ENCODE data around the gene DOCK11. TPM values are rescaled to one million over a fixed set of nuclear protein-coding genes. Genes with fewer than 3 reads are reported as not detected.

DOCK11 gene
- polyA plus RNA-seq, 3 donors, result 20.8 to 39.7 (median 34.8) TPM

- Mint-ChIP-seq H3K27ac (no peak overlapping the region), H3K27me3 (ENCODE audit: low read depth in 3 of 3) (peaks cover 0 to 6% (median 0%) of the 10 kb centered on the region in 3 donors), H3K36me3 (peaks cover 24 to 53% of the 10 kb centered on the region in 2 donors), H3K4me3 (no peak overlapping the region), H3K9me3 (no peaks in the 10 kb centered on the region), H3K4me1 (peaks cover 8% of the 10 kb centered on the region)
- TF ChIP-seq CTCF (IDR thresholded peaks at IDR 0.05), result no peak
- no peak for DNase-seq
- Histone ChIP-seq H4K20me1 (ENCODE audit: insufficient read depth, low read length) (peaks cover 17% of the 10 kb centered on the region), H3K9me3 (replicated peaks in 1 of 2; ENCODE audit: control insufficient read depth in 1 of 2, insufficient read depth in 1 of 2, low read length in 2 of 2) (no peaks in the 10 kb centered on the region), H3K27me3 (ENCODE audit: control insufficient read depth in 2 of 2, insufficient read depth in 2 of 2, low read length in 2 of 2) (no peaks in the 10 kb centered on the region), H3K4me2 (replicated peaks; ENCODE audit: extremely low read depth, low read length, poor library complexity, severe bottlenecking) (no peak overlapping the region), H2AFZ (ENCODE audit: insufficient read depth, low read depth, low read length, poor library complexity, severe bottlenecking) (no peak overlapping the region), H3K9ac (ENCODE audit: insufficient read depth, low read length, poor library complexity, severe bottlenecking) (no peak overlapping the region), H3K79me2 (ENCODE audit: insufficient read depth, low read length) (no peaks in the 10 kb centered on the region), H3K27ac (ENCODE audit: low read depth in 1 of 2, low read length in 2 of 2) (no peak overlapping the region), H3K4me1 (ENCODE audit: control insufficient read depth in 1 of 2, insufficient read depth in 2 of 2, low read length in 2 of 2) (peaks cover 4 to 12% of the 10 kb centered on the region in 2 donors), H3K36me3 (replicated peaks in 1 of 2; ENCODE audit: control insufficient read depth in 1 of 2, insufficient read depth in 2 of 2, low read length in 2 of 2) (peaks cover 54 to 84% of the 10 kb centered on the region in 2 donors), H3K4me3 (replicated peaks in 1 of 3; ENCODE audit: low read depth in 2 of 3, low read length in 3 of 3) (no peak overlapping the region)
- intact Hi-C loops (cut with micrococcal nuclease), result no loop called here
- no CpG with 5 or more reads among the region's 4 CpGs for WGBS (ENCODE audit: insufficient coverage)
These were observed 130.7 kb downstream of the DOCK11 start for GRCh38 chrX:118626346-118626745.

DNA sequence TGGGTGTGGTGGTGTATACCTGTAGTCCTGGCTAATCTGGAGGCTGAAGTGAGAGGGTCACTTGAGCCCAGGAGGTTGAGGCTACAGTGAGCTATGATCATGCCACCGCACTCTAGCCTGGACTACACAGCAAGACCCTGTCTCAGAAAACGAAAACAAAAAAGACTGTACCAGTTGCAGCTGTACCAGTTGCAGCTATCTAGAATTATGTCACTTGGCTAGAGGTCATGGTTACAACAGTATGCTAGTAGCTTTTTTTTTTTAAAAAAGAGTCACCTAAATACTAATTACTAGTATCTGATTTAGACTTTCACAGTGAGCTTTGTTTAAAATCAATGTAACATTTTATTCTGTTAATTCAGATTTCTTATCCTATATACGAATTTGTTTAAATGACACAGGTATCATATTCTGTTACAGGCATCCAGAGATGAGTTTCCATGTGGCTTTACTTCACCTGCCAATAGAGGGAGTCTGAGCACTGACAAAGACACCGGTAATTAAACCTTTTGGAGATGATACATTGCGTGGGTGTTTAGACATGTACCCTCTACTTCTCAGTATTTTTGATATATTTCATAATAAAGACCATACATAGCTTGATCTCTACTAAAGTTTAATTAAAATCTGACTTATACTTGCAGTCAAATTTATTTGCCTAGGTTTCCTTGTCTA is 131.6 kb downstream of the DOCK11 start:
- H3K27me3 Mint-ChIP-seq (ENCODE audit: low read depth in 3 of 3), result peaks cover 0 to 6% (median 0%) of the 10 kb centered on the region in 3 donors
- DNase-seq, result no peak
- Histone ChIP-seq H3K79me2 (ENCODE audit: insufficient read depth, low read length) (no peaks in the 10 kb centered on the region), H3K9ac (ENCODE audit: insufficient read depth, low read length, poor library complexity, severe bottlenecking) (no peak overlapping the region), H2AFZ (ENCODE audit: insufficient read depth, low read depth, low read length, poor library complexity, severe bottlenecking) (no peak overlapping the region), H3K36me3 (replicated peaks in 1 of 2; ENCODE audit: control insufficient read depth in 1 of 2, insufficient read depth in 2 of 2, low read length in 2 of 2) (peaks cover 48 to 76% of the 10 kb centered on the region in 2 donors), H3K4me3 (replicated peaks in 1 of 3; ENCODE audit: low read depth in 2 of 3, low read length in 3 of 3) (no peak overlapping the region), H3K4me2 (replicated peaks; ENCODE audit: extremely low read depth, low read length, poor library complexity, severe bottlenecking) (no peak overlapping the region), H4K20me1 (ENCODE audit: insufficient read depth, low read length) (peaks cover 13% of the 10 kb centered on the region), H3K9me3 (replicated peaks in 1 of 2; ENCODE audit: control insufficient read depth in 1 of 2, insufficient read depth in 1 of 2, low read length in 2 of 2) (no peaks in the 10 kb centered on the region), H3K4me1 (ENCODE audit: control insufficient read depth in 1 of 2, insufficient read depth in 2 of 2, low read length in 2 of 2) (peaks cover 12 to 21% of the 10 kb centered on the region in 2 donors), H3K27me3 (ENCODE audit: control insufficient read depth in 2 of 2, insufficient read depth in 2 of 2, low read length in 2 of 2) (no peaks in the 10 kb centered on the region), H3K27ac (ENCODE audit: low read depth in 1 of 2, low read length in 2 of 2) (no peak overlapping the region)
- H3K27ac Mint-ChIP-seq, result peak overlapping the region in 2 of 7 donors; percentile 5 to 32
- intact Hi-C loops (cut with micrococcal nuclease), result no loop called here
- peaks cover 13% of the 10 kb centered on the region for H3K4me1 Mint-ChIP-seq
- WGBS (ENCODE audit: insufficient coverage), result no CpG with 5 or more reads among the region's 5 CpGs
- H3K36me3 Mint-ChIP-seq, result peaks cover 25 to 53% of the 10 kb centered on the region in 2 donors
- H3K9me3 Mint-ChIP-seq, result peaks cover 0 to 4% (median 0%) of the 10 kb centered on the region in 7 donors
- no peak overlapping the region for H3K4me3 Mint-ChIP-seq
- TF ChIP-seq CTCF (IDR thresholded peaks at IDR 0.05), result no peak

Data from CD14-positive monocyte (primary cell).